ENCODE results near the gene PCK1. TPM values are rescaled to one million over a fixed set of nuclear protein-coding genes. Genes with fewer than 3 reads are reported as not detected.

PCK1 gene
- total RNA-seq, 2 donors from 2014 or later = 0.57 to 0.93 TPM

- peak; percentile 62 for DNase-seq (ENCODE audit: low spot score)
- intact Hi-C loops (cut with DNase I) = no loop called here
Observed at GRCh38 chr20:57609086-57609841, 48.4 kb downstream of the PCK1 start.

- no peak for DNase-seq (ENCODE audit: low spot score)
- intact Hi-C loops (cut with DNase I) = no loop called here
Observed at GRCh38 chr20:57609842-57610167, 48.9 kb downstream of the PCK1 start.

- intact Hi-C loops (cut with DNase I) = no loop called here
- peak; percentile 73 for DNase-seq (ENCODE audit: low spot score)
Observed at GRCh38 chr20:57610261-57610952, 49.5 kb downstream of the PCK1 start.

- intact Hi-C loops (cut with DNase I) = no loop called here
- peak; percentile 58 for DNase-seq (ENCODE audit: low spot score)
Observed at GRCh38 chr20:57611586-57612311, 50.8 kb downstream of the PCK1 start.

- intact Hi-C loops (cut with DNase I) = no loop called here
- no peak for DNase-seq (ENCODE audit: low spot score)
Observed at GRCh38 chr20:57612436-57612835, 51.5 kb downstream of the PCK1 start.

- DNase-seq (ENCODE audit: low spot score) = no peak
- intact Hi-C loops (cut with DNase I) = no loop called here
Observed at GRCh38 chr20:57612916-57613315, 52.0 kb downstream of the PCK1 start.

- peak; percentile 73 for DNase-seq (ENCODE audit: low spot score)
- intact Hi-C loops (cut with DNase I) = no loop called here
Observed at GRCh38 chr20:57613481-57613921, 52.6 kb downstream of the PCK1 start.

- intact Hi-C loops (cut with DNase I) = no loop called here
- DNase-seq (ENCODE audit: low spot score) = peak; percentile 38
Observed at GRCh38 chr20:57614490-57615444, 53.9 kb downstream of the PCK1 start.

- peak; percentile 61 for DNase-seq (ENCODE audit: low spot score)
- intact Hi-C loops (cut with DNase I) = no loop called here
Observed at GRCh38 chr20:57615445-57615811, 54.5 kb downstream of the PCK1 start.

- peak; percentile 65 for DNase-seq (ENCODE audit: low spot score)
- intact Hi-C loops (cut with DNase I) = no loop called here
Observed at GRCh38 chr20:57616143-57616951, 55.4 kb downstream of the PCK1 start.

- peak; percentile 72 for DNase-seq (ENCODE audit: low spot score)
- intact Hi-C loops (cut with DNase I) = no loop called here
Observed at GRCh38 chr20:57617079-57617795, 56.3 kb downstream of the PCK1 start.

Other genes with a start within 250 kb of the PCK1 start
- not detected for gene SPO11, start 231.3 kb upstream of the PCK1 start, total RNA-seq
- gene RAE1, start 209.9 kb upstream of the PCK1 start, total RNA-seq = 10 to 100 TPM; 10.6 to 14.3 TPM
- gene RBM38, start 169.7 kb upstream of the PCK1 start, total RNA-seq = 10 to 100 TPM; 26.5 to 32.7 TPM
- not detected for gene CTCFL, start 36.0 kb upstream of the PCK1 start, total RNA-seq
- gene ZBP1, start 59.3 kb downstream of the PCK1 start, total RNA-seq = under 1 TPM; 0.24 to 0.37 TPM
- gene PMEPA1, start 148.9 kb downstream of the PCK1 start, total RNA-seq = 10 to 100 TPM; 45.6 to 55.6 TPM

All from posterior vena cava (tissue), 2 donors.